Endothelial cell of umbilical vein (primary cell): ENCODE data around the gene GTF2F1. TPM values are rescaled to one million over a fixed set of nuclear protein-coding genes. Genes with fewer than 3 reads are reported as not detected.

Source experiments
- BruUV-seq: library from RNA; stranded (reverse); fragments of 400-500 nt; replicated peaks from 2 replicates; lab custom pipeline; 2021; lab: Mats Ljungman, UMichigan
- CTCF ChIA-PET: fragments of 300-600, 350-600 bp; sonication (Branson Sonifier 250); formaldehyde crosslinking; loops from one replicate; lab custom pipeline; 2021; ENCODE audit warnings: antibody characterized with exemption, inconsistent platforms; lab: Charles Lee
- POLR2A ChIA-PET: fragments of 300-600, 350-600 bp; sonication (Branson Sonifier 250); formaldehyde crosslinking; loops from one replicate; lab custom pipeline; 2021; ENCODE audit warnings: antibody characterized with exemption, inconsistent platforms; lab: Charles Lee
- DNase-seq: peaks from one replicate; pipeline ENCODE4 v3.0.0-alpha.2; 2011; ENCODE audit warnings: low read depth, low spot score
- FAIRE-seq: peaks from 2 replicates; lab custom pipeline; 2011; peaks lifted over from hg19 to GRCh38; lab: Jason Lieb, UNC
- H2AFZ ChIP-seq: 2 replicates; pipeline ENCODE4 v1.6.0; 2012; ENCODE audit warnings: low read depth, low read length, control low read depth, inconsistent platforms
- H3K27ac ChIP-seq: 2 replicates; pipeline ENCODE4 v1.5.1; 2011; ENCODE audit warnings: low read depth, mild to moderate bottlenecking, control low read depth, low read length, moderate library complexity; ENCODE audit not compliant: insufficient read depth
- H3K27me3 ChIP-seq, 2 experiments: 2 replicates each; pipeline versions ENCODE4 v1.6.0 to v1.6.1; 2011; ENCODE audit warnings: low read length in 2 of 2, mixed read lengths in 1 of 2; ENCODE audit not compliant: control insufficient read depth in 2 of 2, insufficient read depth in 2 of 2
- H3K36me3 ChIP-seq, 2 experiments: 2 replicates in 1 of 2; 3 replicates in 1 of 2; pipeline ENCODE4 v1.5.1; 2011; ENCODE audit warnings: low read length in 2 of 2, mild to moderate bottlenecking in 1 of 2, moderate library complexity in 1 of 2; ENCODE audit not compliant: control insufficient read depth in 2 of 2, insufficient read depth in 2 of 2; ENCODE audit errors: extremely low read depth in 1 of 2
- H3K4me1 ChIP-seq: 3 replicates; pipeline ENCODE4 v1.5.1; 2011; ENCODE audit warnings: mild to moderate bottlenecking, low read length; ENCODE audit not compliant: control insufficient read depth, insufficient read depth; ENCODE audit errors: extremely low read depth
- H3K4me2 ChIP-seq: 2 replicates; pipeline ENCODE4 v1.6.1; 2011; ENCODE audit warnings: low read length, control low read depth, mixed read lengths; ENCODE audit not compliant: insufficient read depth
- H3K4me3 ChIP-seq, 3 experiments: fragments of 200-600 bp in 1 of 3; sonication (generic), shearing (Covaris generic) in 1 of 3; replicated peaks in 1 of 3; 2 replicates each; pipeline ENCODE4 v1.5.1; 2011 to 2016; ENCODE audit warnings: control low read depth in 3 of 3, low read length in 3 of 3, mild to moderate bottlenecking in 2 of 3, inconsistent platforms in 1 of 3, low read depth in 1 of 3, moderate library complexity in 1 of 3; ENCODE audit not compliant: insufficient read depth in 1 of 3
- H3K79me2 ChIP-seq: 2 replicates; pipeline ENCODE4 v1.6.0; 2012; ENCODE audit warnings: low read length, inconsistent platforms; ENCODE audit not compliant: control insufficient read depth, insufficient read depth
- H3K9ac ChIP-seq: replicated peaks from 2 replicates; pipeline ENCODE3; 2011; ENCODE audit warnings: low read length, control low read depth; ENCODE audit not compliant: insufficient read depth; ENCODE audit errors: extremely low read depth
- H3K9me1 ChIP-seq: replicated peaks from 3 replicates; pipeline ENCODE4 v1.6.0; 2011; ENCODE audit warnings: mild to moderate bottlenecking, low read length; ENCODE audit not compliant: control insufficient read depth, insufficient read depth; ENCODE audit errors: extremely low read depth
- H3K9me3 ChIP-seq: replicated peaks from 2 replicates; pipeline ENCODE4 v1.5.1; 2012; ENCODE audit warnings: low read length, inconsistent platforms; ENCODE audit not compliant: control insufficient read depth, insufficient read depth
- H4K20me1 ChIP-seq: replicated peaks from 2 replicates; pipeline ENCODE3; 2011; ENCODE audit warnings: mild to moderate bottlenecking, low read length; ENCODE audit not compliant: control insufficient read depth, insufficient read depth; ENCODE audit errors: extremely low read depth
- CTCF ChIP-seq, 2 donors: IDR thresholded peaks; 1 replicate in 1 of 2; 2 replicates in 1 of 2; pipeline ENCODE4 v1.5.1; 2011; ENCODE audit warnings: low read length in 2 of 2, mild to moderate bottlenecking in 2 of 2, moderate library complexity in 2 of 2, control low read depth in 1 of 2, inconsistent platforms in 1 of 2, low read depth in 1 of 2; ENCODE audit not compliant: insufficient read depth in 1 of 2; ENCODE audit errors: extremely low read depth in 1 of 2
- EZH2 ChIP-seq: IDR thresholded peaks from 2 replicates; pipeline ENCODE4 v1.6.1; 2012; ENCODE audit warnings: borderline replicate concordance, low read depth, mild to moderate bottlenecking, moderate library complexity, low read length, inconsistent platforms; ENCODE audit not compliant: severe bottlenecking
- FOS ChIP-seq: IDR thresholded peaks from 2 replicates; pipeline ENCODE4 v1.6.1; 2011; ENCODE audit warnings: mild to moderate bottlenecking, low read length, moderate library complexity, borderline replicate concordance; ENCODE audit not compliant: insufficient read depth
- GATA2 ChIP-seq: IDR thresholded peaks from 2 replicates; pipeline ENCODE4 v1.7.0; 2011; ENCODE audit warnings: low read depth, mild to moderate bottlenecking, moderate library complexity, mixed read lengths, low read length; ENCODE audit not compliant: insufficient read length, insufficient read depth
- JUN ChIP-seq: IDR thresholded peaks from 2 replicates; pipeline ENCODE4 v1.6.1; 2011; ENCODE audit warnings: borderline replicate concordance, low read depth; ENCODE audit not compliant: insufficient read length, insufficient read depth
- MAX ChIP-seq: IDR thresholded peaks from 2 replicates; pipeline ENCODE4 v1.6.1; 2011; ENCODE audit not compliant: insufficient read depth, insufficient read length
- MYC ChIP-seq: IDR thresholded peaks from one replicate; pipeline ENCODE4 v1.6.1; 2011; ENCODE audit warnings: mild to moderate bottlenecking, low read depth, low read length
- POLR2A ChIP-seq: IDR thresholded peaks from 2 replicates; pipeline ENCODE4 v1.6.1; 2012; ENCODE audit warnings: low read depth, mild to moderate bottlenecking, control low read depth, low read length
- POLR2AphosphoS5 ChIP-seq: IDR thresholded peaks from 2 replicates; pipeline ENCODE4 v1.6.1; 2012; ENCODE audit warnings: low read depth, mild to moderate bottlenecking, control low read depth, low read length, moderate library complexity; ENCODE audit not compliant: insufficient read depth
- dilution Hi-C: fragments of 300-500 bp; cut with MboI; formaldehyde crosslinking; loops from one replicate; pipeline ENCODE4 v1.15.0; 2019; ENCODE audit warnings: low sequenced_read_pairs; ENCODE audit not compliant: extremely low pct_ligation_motif_present
- intact Hi-C: fragments of 100-400 bp; cut with micrococcal nuclease; formaldehyde crosslinking; loops from one replicate; pipeline ENCODE4 v1.10.0; 2022
- polyA plus RNA-seq, 4 experiments: library from polyadenylated mRNA; depleted of rRNA in 3 of 4; stranded (reverse) in 3 of 4; unstranded in 1 of 4; fragments of >200 nt; gene quantifications; 2 replicates each; pipeline versions ENCODE4 v1.2.1 to v1.2.3, GENCODE V29; 2011 to 2012; ENCODE audit warnings: missing spikeins in 1 of 4
- total RNA-seq: library from RNA; stranded (reverse); gene quantifications from 2 replicates; pipeline ENCODE4 v1.2.3, GENCODE V29; 2021

Gene GTF2F1
- total and polyA plus RNA-seq, 2 donors (not counting 3 experiments of a cell fraction or from before 2014, with no cell fraction given), result 44.8 to 56.4 TPM

- FAIRE-seq, result no peak
- dilution Hi-C loops, result no loop called here
- H3K27ac ChIP-seq, result no peak overlapping the region
- CTCF ChIA-PET, result interaction anchor here (0.6 kb wide), 1 partner anchor 112 kb away, joined by 4 read pairs; no protein-coding TSS in a partner anchor
- no peak overlapping the region for H2AFZ ChIP-seq
- no peaks in the 10 kb centered on the region for H3K27me3 ChIP-seq
- no peak overlapping the region for H3K9ac ChIP-seq
- no peak for DNase-seq
- no peaks in the 10 kb centered on the region for H3K9me1 ChIP-seq
- TF ChIP-seq JUN, result no peak
- no peak for TF ChIP-seq MAX
- no peak for TF ChIP-seq POLR2A
- TF ChIP-seq FOS, result no peak
- no peak for TF ChIP-seq EZH2
- TF ChIP-seq GATA2, result no peak
- TF ChIP-seq MYC, result no peak
- no peak for TF ChIP-seq POLR2AphosphoS5
- TF ChIP-seq CTCF (IDR thresholded peaks at IDR 0.05; ENCODE audit: extremely low read depth in 1 of 2, insufficient read depth in 1 of 2, low read depth in 1 of 2, low read length in 2 of 2), result no peak
- H3K4me1 ChIP-seq, result peaks cover 2% of the 10 kb centered on the region
- H3K4me2 ChIP-seq, result no peak overlapping the region
- H4K20me1 ChIP-seq, result no peaks in the 10 kb centered on the region
- intact Hi-C loops, result no loop called here
- no TSS peak for BruUV-seq
- POLR2A ChIA-PET, result no interaction called here
- H3K9me3 ChIP-seq, result no peaks in the 10 kb centered on the region
- peaks cover 4 to 23% of the 10 kb centered on the region in 2 experiments for H3K36me3 ChIP-seq
- H3K79me2 ChIP-seq, result no peaks in the 10 kb centered on the region
- H3K4me3 ChIP-seq, result no peak overlapping the region
These were observed 16.3 kb downstream of the GTF2F1 start for GRCh38 chr19:6376512-6377190.
